ENCODE measurements around the gene SORT1.

DNA sequence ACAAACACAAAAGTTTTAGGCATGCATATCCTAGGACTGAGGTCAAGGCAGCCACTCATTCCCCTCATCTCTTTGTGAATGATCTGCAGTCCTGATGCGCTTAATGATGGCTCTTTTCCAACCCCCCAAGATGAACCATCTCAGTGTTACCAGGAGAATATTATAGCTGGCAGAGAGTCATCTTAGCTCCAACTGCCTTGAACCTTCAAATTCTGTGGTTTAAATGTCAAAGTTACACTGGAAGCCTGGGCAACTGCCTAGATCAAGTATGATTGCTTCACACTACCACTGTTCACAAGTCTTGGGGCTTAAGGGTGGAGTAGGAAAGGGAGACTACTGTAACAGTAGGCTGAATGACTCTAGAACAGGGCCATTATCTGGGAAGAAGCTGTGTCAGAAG is 82.9 kb downstream of the SORT1 start:
- TF ChIP-seq, protein P1, sequence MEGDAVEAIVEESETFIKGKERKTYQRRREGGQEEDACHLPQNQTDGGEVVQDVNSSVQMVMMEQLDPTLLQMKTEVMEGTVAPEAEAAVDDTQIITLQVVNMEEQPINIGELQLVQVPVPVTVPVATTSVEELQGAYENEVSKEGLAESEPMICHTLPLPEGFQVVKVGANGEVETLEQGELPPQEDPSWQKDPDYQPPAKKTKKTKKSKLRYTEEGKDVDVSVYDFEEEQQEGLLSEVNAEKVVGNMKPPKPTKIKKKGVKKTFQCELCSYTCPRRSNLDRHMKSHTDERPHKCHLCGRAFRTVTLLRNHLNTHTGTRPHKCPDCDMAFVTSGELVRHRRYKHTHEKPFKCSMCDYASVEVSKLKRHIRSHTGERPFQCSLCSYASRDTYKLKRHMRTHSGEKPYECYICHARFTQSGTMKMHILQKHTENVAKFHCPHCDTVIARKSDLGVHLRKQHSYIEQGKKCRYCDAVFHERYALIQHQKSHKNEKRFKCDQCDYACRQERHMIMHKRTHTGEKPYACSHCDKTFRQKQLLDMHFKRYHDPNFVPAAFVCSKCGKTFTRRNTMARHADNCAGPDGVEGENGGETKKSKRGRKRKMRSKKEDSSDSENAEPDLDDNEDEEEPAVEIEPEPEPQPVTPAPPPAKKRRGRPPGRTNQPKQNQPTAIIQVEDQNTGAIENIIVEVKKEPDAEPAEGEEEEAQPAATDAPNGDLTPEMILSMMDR (IDR thresholded peaks at IDR 0.05) = no peak
- no peak for TF ChIP-seq POLR2AphosphoS5 (IDR thresholded peaks at IDR 0.05)

All from upper lobe of left lung (tissue), 4 donors.